CD14-positive monocyte (primary cell): ENCODE data around the gene EYA3. TPM values are rescaled to one million over a fixed set of nuclear protein-coding genes. Genes with fewer than 3 reads are reported as not detected.

Source experiments
- DNase-seq, 3 donors: peaks; one replicate each; pipeline ENCODE4 v3.0.0-alpha.2; 2011 to 2022
- H2AFZ ChIP-seq: 2 replicates; pipeline ENCODE4 v1.6.0; 2012; ENCODE audit warnings: mild to moderate bottlenecking, low read depth, low read length, inconsistent platforms; ENCODE audit not compliant: insufficient read depth, poor library complexity, severe bottlenecking
- H3K27ac ChIP-seq, 2 donors: 1 replicate in 1 of 2; 2 replicates in 1 of 2; pipeline ENCODE4 v1.5.1; 2012 to 2013; ENCODE audit warnings: low read length in 2 of 2, control low read depth in 1 of 2, inconsistent platforms in 1 of 2, low read depth in 1 of 2, mild to moderate bottlenecking in 1 of 2
- H3K27me3 ChIP-seq, 2 donors: one replicate each; pipeline versions ENCODE4 v1.6.0 to v1.6.1; 2011 to 2013; ENCODE audit warnings: low read length in 2 of 2; ENCODE audit not compliant: control insufficient read depth in 2 of 2, insufficient read depth in 2 of 2
- H3K36me3 ChIP-seq, 2 donors: replicated peaks in 1 of 2; 1 replicate in 1 of 2; 2 replicates in 1 of 2; pipeline versions ENCODE4 v1.5.1 to v1.6.1; 2012 to 2013; ENCODE audit warnings: low read length in 2 of 2, control low read depth in 1 of 2, inconsistent platforms in 1 of 2, mild to moderate bottlenecking in 1 of 2; ENCODE audit not compliant: insufficient read depth in 2 of 2, control insufficient read depth in 1 of 2
- H3K4me1 ChIP-seq, 2 donors: 1 replicate in 1 of 2; 2 replicates in 1 of 2; pipeline versions ENCODE4 v1.5.1 to v1.6.1; 2012 to 2013; ENCODE audit warnings: low read length in 2 of 2, control low read depth in 1 of 2, inconsistent platforms in 1 of 2, mild to moderate bottlenecking in 1 of 2, moderate library complexity in 1 of 2; ENCODE audit not compliant: insufficient read depth in 2 of 2, control insufficient read depth in 1 of 2
- H3K4me2 ChIP-seq: replicated peaks from 2 replicates; pipeline ENCODE3; 2012; ENCODE audit warnings: low read length, moderate library complexity, mild to moderate bottlenecking; ENCODE audit not compliant: poor library complexity, severe bottlenecking; ENCODE audit errors: extremely low read depth
- H3K4me3 ChIP-seq, 3 experiments: fragments of 200-600 bp in 1 of 3; sonication (generic) in 1 of 3; replicated peaks in 1 of 3; 1 replicate in 2 of 3; 2 replicates in 1 of 3; pipeline ENCODE4 v1.5.1; 2011 to 2013; ENCODE audit warnings: low read length in 3 of 3, mild to moderate bottlenecking in 3 of 3, control low read depth in 2 of 3, low read depth in 2 of 3, inconsistent platforms in 1 of 3, moderate library complexity in 1 of 3
- H3K79me2 ChIP-seq: 2 replicates; pipeline ENCODE4 v1.6.0; 2012; ENCODE audit warnings: mild to moderate bottlenecking, control low read depth, inconsistent platforms, low read length, moderate library complexity; ENCODE audit not compliant: insufficient read depth
- H3K9ac ChIP-seq: 2 replicates; pipeline ENCODE4 v1.6.0; 2017; ENCODE audit warnings: low read length, mild to moderate bottlenecking; ENCODE audit not compliant: insufficient read depth, poor library complexity, severe bottlenecking
- H3K9me3 ChIP-seq, 2 donors: replicated peaks in 1 of 2; 1 replicate in 1 of 2; 2 replicates in 1 of 2; pipeline versions ENCODE4 v1.5.1 to v1.6.1; 2012 to 2013; ENCODE audit warnings: low read length in 2 of 2, control low read depth in 1 of 2; ENCODE audit not compliant: control insufficient read depth in 1 of 2, insufficient read depth in 1 of 2
- H4K20me1 ChIP-seq: 2 replicates; pipeline ENCODE4 v1.6.0; 2012; ENCODE audit warnings: mild to moderate bottlenecking, low read length, control low read depth, moderate library complexity; ENCODE audit not compliant: insufficient read depth
- H3K27ac Mint-ChIP-seq, 7 donors: one replicate each; pipeline ENCODE4 v1.8.0; 2020; ENCODE audit warnings: mild to moderate bottlenecking in 7 of 7, mixed read lengths in 7 of 7, moderate library complexity in 6 of 7, inconsistent platforms in 2 of 7
- H3K27me3 Mint-ChIP-seq, 3 donors: one replicate each; pipeline ENCODE4 v1.8.0; 2021 to 2022; ENCODE audit warnings: low read depth in 3 of 3, mild to moderate bottlenecking in 3 of 3, mixed read lengths in 3 of 3, moderate library complexity in 3 of 3, inconsistent platforms in 1 of 3
- H3K36me3 Mint-ChIP-seq, 2 donors: one replicate each; pipeline ENCODE4 v1.8.0; 2020; ENCODE audit warnings: mixed read lengths in 2 of 2, inconsistent platforms in 1 of 2, mild to moderate bottlenecking in 1 of 2
- H3K4me1 Mint-ChIP-seq: one replicate; pipeline ENCODE4 v1.8.0; 2020; ENCODE audit warnings: mild to moderate bottlenecking, mixed read lengths
- H3K4me3 Mint-ChIP-seq, 2 donors: one replicate each; pipeline ENCODE4 v1.8.0; 2020; ENCODE audit warnings: mild to moderate bottlenecking in 2 of 2, mixed read lengths in 2 of 2, moderate library complexity in 1 of 2
- H3K9me3 Mint-ChIP-seq, 7 donors: one replicate each; pipeline ENCODE4 v1.8.0; 2020 to 2022; ENCODE audit warnings: mixed read lengths in 7 of 7, mild to moderate bottlenecking in 6 of 7, moderate library complexity in 6 of 7, inconsistent platforms in 2 of 7
- WGBS: methylation state at CpG from one replicate; pipeline ENCODE4 v1.1.5; 2013; ENCODE audit warnings: missing lambda C conversion rate; ENCODE audit not compliant: insufficient coverage; 5-methylcytosine and 5-hydroxymethylcytosine counted together
- intact Hi-C, 2 donors: fragments of 100-400 bp; cut with micrococcal nuclease; formaldehyde crosslinking; loops; one replicate each; pipeline versions ENCODE4 v1.15.0 to v1.15.1; 2023
- polyA plus RNA-seq, 3 donors: library from polyadenylated mRNA; depleted of rRNA in 1 of 3; unstranded in 2 of 3; stranded (reverse) in 1 of 3; fragments of 300-500 nt in 2 of 3; fragments of >200 nt in 1 of 3; fragmentation: Illumina TruSeq in 2 of 3; gene quantifications; 1 replicate in 2 of 3; 2 replicates in 1 of 3; pipeline ENCODE4 v1.2.3, GENCODE V29; 2012 to 2021
- TF ChIP-seq, protein P1 (sequence below): fragments of 200-600 bp; IDR thresholded peaks from one replicate; pipeline ENCODE4 v1.8.0; 2022; ENCODE audit warnings: antibody characterized with exemption, mild to moderate bottlenecking

Gene EYA3
- polyA plus RNA-seq, 3 donors = 3.3 to 21.1 (median 3.7) TPM

DNA sequence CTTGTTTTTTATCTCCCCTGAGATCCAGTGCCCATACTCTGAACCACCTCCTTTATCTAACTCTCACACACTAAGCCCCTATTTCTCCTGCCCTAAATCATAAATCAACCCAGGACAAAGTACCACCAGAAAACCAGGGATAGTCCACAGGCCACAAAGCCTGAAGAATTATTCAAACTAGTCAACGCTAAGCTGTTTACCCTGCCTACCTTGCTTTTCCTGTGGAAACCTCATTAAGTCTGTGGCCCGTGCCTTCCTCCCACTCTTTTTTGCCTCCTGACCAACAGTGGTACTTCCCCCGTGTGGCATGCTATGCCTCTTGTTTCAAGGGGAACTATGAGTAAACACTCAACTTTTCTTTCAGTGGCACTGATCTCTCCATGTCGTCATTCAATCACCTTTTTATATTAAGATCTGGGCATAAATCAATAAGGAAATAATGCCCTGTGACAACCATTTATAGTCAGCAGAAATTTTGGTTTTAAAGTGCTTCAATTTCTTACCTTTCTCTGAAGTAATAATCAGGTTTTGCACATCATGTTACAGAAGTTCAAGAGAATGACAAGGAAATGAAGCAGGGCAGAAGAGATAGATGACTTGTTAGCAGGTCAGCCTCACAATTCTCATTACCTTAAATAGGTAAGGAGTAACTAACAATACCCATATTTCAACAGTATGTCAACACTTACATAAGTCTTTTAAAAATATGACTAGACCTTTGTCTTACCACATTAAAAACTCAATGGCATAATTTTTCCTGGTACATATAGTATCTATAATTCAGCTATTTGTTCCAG lies 32.1 kb downstream of the EYA3 start:
- H2AFZ ChIP-seq = peak overlapping the region; percentile 0

GRCh38 chr1:28050776-28051175 lies 37.6 kb downstream of the EYA3 start:
- peaks cover 0 to 2% (median 0%) of the 10 kb centered on the region in 3 donors for H3K27me3 Mint-ChIP-seq
- no CpG with 5 or more reads among the region's 1 CpG for WGBS

More for the DNA sequence above, 32.1 kb downstream of the EYA3 start:
- Histone ChIP-seq H3K27me3 (no peaks in the 10 kb centered on the region), H3K9ac (no peak overlapping the region), H3K9me3 (no peaks in the 10 kb centered on the region), H4K20me1 (no peaks in the 10 kb centered on the region), H3K4me2 (no peak overlapping the region), H3K36me3 (peaks cover 15 to 44% of the 10 kb centered on the region in 2 donors), H3K4me3 (no peak overlapping the region), H3K27ac (peak overlapping the region in 1 of 2 donors; percentile 44), H3K79me2 (peaks cover 36% of the 10 kb centered on the region), H3K4me1 (peaks cover 12 to 22% of the 10 kb centered on the region in 2 donors)
- peak; percentile 31 to 59 (median 43) for DNase-seq
- Mint-ChIP-seq H3K27me3 (no peaks in the 10 kb centered on the region), H3K9me3 (no peaks in the 10 kb centered on the region), H3K27ac (peak overlapping the region in 5 of 7 donors; percentile 19 to 77 (median 69)), H3K4me3 (no peak overlapping the region), H3K36me3 (peaks cover 24 to 28% of the 10 kb centered on the region in 2 donors), H3K4me1 (peaks cover 35% of the 10 kb centered on the region)
- WGBS = 0% methylated on average over 2 of the region's 4 CpGs
- intact Hi-C loops = no loop called here
- TF ChIP-seq, protein P1, sequence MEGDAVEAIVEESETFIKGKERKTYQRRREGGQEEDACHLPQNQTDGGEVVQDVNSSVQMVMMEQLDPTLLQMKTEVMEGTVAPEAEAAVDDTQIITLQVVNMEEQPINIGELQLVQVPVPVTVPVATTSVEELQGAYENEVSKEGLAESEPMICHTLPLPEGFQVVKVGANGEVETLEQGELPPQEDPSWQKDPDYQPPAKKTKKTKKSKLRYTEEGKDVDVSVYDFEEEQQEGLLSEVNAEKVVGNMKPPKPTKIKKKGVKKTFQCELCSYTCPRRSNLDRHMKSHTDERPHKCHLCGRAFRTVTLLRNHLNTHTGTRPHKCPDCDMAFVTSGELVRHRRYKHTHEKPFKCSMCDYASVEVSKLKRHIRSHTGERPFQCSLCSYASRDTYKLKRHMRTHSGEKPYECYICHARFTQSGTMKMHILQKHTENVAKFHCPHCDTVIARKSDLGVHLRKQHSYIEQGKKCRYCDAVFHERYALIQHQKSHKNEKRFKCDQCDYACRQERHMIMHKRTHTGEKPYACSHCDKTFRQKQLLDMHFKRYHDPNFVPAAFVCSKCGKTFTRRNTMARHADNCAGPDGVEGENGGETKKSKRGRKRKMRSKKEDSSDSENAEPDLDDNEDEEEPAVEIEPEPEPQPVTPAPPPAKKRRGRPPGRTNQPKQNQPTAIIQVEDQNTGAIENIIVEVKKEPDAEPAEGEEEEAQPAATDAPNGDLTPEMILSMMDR = no peak

More at GRCh38 chr1:28050776-28051175, 37.6 kb downstream of the EYA3 start:
- DNase-seq = no peak
- no peaks in the 10 kb centered on the region for H3K79me2 ChIP-seq
- Mint-ChIP-seq H3K4me1 (peaks cover 7% of the 10 kb centered on the region), H3K9me3 (no peaks in the 10 kb centered on the region), H3K27ac (no peak overlapping the region), H3K36me3 (peaks cover 42 to 47% of the 10 kb centered on the region in 2 donors), H3K4me3 (no peak overlapping the region)
- intact Hi-C loops = no loop called here
- H3K27me3 ChIP-seq = no peaks in the 10 kb centered on the region
- H3K36me3 ChIP-seq = peaks cover 28 to 73% of the 10 kb centered on the region in 2 donors
- H3K27ac ChIP-seq = peak overlapping the region in 1 of 2 donors; percentile 22
- TF ChIP-seq, protein P1 = no peak
- H2AFZ ChIP-seq = no peak overlapping the region
- peaks cover 4 to 5% of the 10 kb centered on the region in 2 donors for H3K4me1 ChIP-seq
- no peak overlapping the region for H3K4me3 ChIP-seq
- H3K4me2 ChIP-seq = no peak overlapping the region
- H3K9ac ChIP-seq = no peak overlapping the region
- H3K9me3 ChIP-seq = no peaks in the 10 kb centered on the region
- no peaks in the 10 kb centered on the region for H4K20me1 ChIP-seq
